SU-DHL-6 (cell line): ENCODE measurements around the gene PRDM16.

Experiments
- EZH2phosphoT487 ChIP-seq: fragments of 200-600 bp; sonication (generic), shearing (Covaris generic); conservative IDR thresholded peaks from 2 replicates; pipeline ENCODE4 v1.6.1; 2018; ENCODE audit warnings: mild to moderate bottlenecking, antibody characterized with exemption, low read length, moderate library complexity, mixed read lengths
- TF ChIP-seq, protein P1 (sequence below): fragments of 200-600 bp; sonication (generic); IDR thresholded peaks from one replicate; pipeline ENCODE4 v1.5.1; 2017; ENCODE audit warnings: antibody characterized with exemption, mild to moderate bottlenecking, low read length, moderate library complexity; ENCODE audit not compliant: insufficient read depth, poor library complexity, severe bottlenecking

GRCh38 chr1:3169665-3170356, 100.8 kb downstream of the PRDM16 start:
- TF ChIP-seq, protein P1, sequence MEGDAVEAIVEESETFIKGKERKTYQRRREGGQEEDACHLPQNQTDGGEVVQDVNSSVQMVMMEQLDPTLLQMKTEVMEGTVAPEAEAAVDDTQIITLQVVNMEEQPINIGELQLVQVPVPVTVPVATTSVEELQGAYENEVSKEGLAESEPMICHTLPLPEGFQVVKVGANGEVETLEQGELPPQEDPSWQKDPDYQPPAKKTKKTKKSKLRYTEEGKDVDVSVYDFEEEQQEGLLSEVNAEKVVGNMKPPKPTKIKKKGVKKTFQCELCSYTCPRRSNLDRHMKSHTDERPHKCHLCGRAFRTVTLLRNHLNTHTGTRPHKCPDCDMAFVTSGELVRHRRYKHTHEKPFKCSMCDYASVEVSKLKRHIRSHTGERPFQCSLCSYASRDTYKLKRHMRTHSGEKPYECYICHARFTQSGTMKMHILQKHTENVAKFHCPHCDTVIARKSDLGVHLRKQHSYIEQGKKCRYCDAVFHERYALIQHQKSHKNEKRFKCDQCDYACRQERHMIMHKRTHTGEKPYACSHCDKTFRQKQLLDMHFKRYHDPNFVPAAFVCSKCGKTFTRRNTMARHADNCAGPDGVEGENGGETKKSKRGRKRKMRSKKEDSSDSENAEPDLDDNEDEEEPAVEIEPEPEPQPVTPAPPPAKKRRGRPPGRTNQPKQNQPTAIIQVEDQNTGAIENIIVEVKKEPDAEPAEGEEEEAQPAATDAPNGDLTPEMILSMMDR = no peak
- no peak for TF ChIP-seq EZH2phosphoT487
